ENCODE results near the gene C13orf42.

DNA sequence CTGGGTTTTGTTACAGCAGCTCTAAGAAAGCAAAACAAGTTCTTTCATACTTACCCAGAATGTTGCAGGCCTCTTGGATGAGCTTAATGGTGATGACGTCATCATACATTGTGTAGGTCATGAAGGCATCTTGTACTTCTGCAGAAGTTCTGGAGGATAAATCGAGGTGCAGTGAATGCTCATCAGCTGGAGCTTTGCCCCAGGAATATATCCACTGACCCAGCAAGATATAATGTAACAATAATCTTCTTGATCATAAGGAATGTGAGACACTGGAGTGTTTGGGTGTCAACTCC is 63.0 kb downstream of the C13orf42 start:
- TF ChIP-seq CTCF (IDR thresholded peaks at IDR 0.05) = no peak
- TF ChIP-seq POLR2A (IDR thresholded peaks at IDR 0.05) = no peak
- no peak for TF ChIP-seq EP300 (IDR thresholded peaks at IDR 0.05)
